Uterus (tissue), 2 donors: ENCODE results near the gene FOXF2.

Experiments used
- POLR2A ChIP-seq, 2 donors: fragments of 450-650 bp; IDR thresholded peaks; one replicate each; pipeline ENCODE4 v1.6.1; 2016; ENCODE audit warnings: antibody characterized with exemption in 2 of 2, mild to moderate bottlenecking in 1 of 2, moderate library complexity in 1 of 2
- TF ChIP-seq, protein P1 (sequence below), 4 experiments: fragments of 200-600 bp in 2 of 4; fragments of 450-650 bp in 2 of 4; sonication (generic) in 2 of 4; IDR thresholded peaks; one replicate each; pipeline ENCODE4 v1.5.1; 2016 to 2019; ENCODE audit warnings: antibody characterized with exemption in 4 of 4, mild to moderate bottlenecking in 2 of 4, moderate library complexity in 1 of 4

DNA sequence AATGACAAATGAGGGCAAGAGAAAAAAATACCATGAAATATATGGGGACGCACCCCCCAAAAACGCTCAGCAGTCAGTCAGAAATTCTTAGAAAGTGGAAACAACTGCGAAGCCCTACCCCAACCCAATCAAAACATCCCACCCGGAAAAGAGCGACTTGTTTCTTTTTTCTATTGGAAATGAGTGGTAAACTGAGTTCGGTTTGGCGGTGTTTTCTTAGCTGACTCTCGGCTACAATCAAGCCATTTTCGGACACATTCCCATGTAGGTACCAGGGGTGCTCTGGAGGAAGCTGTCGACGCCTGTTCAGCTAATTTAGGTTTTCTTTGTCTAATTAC lies 1.9 kb upstream of the FOXF2 start:
- TF ChIP-seq, protein P1, sequence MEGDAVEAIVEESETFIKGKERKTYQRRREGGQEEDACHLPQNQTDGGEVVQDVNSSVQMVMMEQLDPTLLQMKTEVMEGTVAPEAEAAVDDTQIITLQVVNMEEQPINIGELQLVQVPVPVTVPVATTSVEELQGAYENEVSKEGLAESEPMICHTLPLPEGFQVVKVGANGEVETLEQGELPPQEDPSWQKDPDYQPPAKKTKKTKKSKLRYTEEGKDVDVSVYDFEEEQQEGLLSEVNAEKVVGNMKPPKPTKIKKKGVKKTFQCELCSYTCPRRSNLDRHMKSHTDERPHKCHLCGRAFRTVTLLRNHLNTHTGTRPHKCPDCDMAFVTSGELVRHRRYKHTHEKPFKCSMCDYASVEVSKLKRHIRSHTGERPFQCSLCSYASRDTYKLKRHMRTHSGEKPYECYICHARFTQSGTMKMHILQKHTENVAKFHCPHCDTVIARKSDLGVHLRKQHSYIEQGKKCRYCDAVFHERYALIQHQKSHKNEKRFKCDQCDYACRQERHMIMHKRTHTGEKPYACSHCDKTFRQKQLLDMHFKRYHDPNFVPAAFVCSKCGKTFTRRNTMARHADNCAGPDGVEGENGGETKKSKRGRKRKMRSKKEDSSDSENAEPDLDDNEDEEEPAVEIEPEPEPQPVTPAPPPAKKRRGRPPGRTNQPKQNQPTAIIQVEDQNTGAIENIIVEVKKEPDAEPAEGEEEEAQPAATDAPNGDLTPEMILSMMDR (IDR thresholded peaks at IDR 0.05): no peak
- no peak for TF ChIP-seq POLR2A (IDR thresholded peaks at IDR 0.05)
